OCI-LY3 (cell line): ENCODE measurements around the gene HAVCR1.

ENCODE experiments used
- CTCF ChIP-seq: fragments of 200-600, 300-600 bp; sonication (generic); IDR thresholded peaks from 2 replicates; pipeline ENCODE4 v1.5.1; 2014; ENCODE audit warnings: antibody characterized with exemption, low read length, low read depth
- EZH2phosphoT487 ChIP-seq: fragments of 200-600 bp; shearing (Covaris generic); IDR thresholded peaks from 2 replicates; pipeline ENCODE4 v1.6.1; 2018; ENCODE audit warnings: antibody characterized with exemption, mixed run types, low read depth

GRCh38 chr5:157067005-157067404 lies 8.1 kb upstream of the HAVCR1 start:
- no peak for TF ChIP-seq CTCF
- TF ChIP-seq EZH2phosphoT487: no peak
